Neural progenitor cell (in vitro differentiated cells): ENCODE data around the gene WASL. TPM values are rescaled to one million over a fixed set of nuclear protein-coding genes. Genes with fewer than 3 reads are reported as not detected.
A peak's percentile ranks its signal among the peaks of the same experiment; 100 is the strongest.

Experiments used
- DNase-seq: peaks from one replicate; pipeline ENCODE4 v3.0.0-alpha.2; 2016; ENCODE audit warnings: low spot score
- H2AFZ ChIP-seq: fragments of 200-600 bp; sonication (generic); replicated peaks from 2 replicates; pipeline ENCODE4 v1.6.1; 2016; ENCODE audit warnings: antibody characterized with exemption
- H3F3A ChIP-seq: fragments of 200-600 bp; sonication (generic); 2 replicates; pipeline ENCODE4 v1.6.1; 2016; ENCODE audit warnings: antibody characterized with exemption, low read depth
- H3K27ac ChIP-seq: fragments of 200-600 bp; sonication (generic); 2 replicates; pipeline ENCODE4 v1.5.1; 2016; ENCODE audit warnings: mild to moderate bottlenecking
- H3K27me3 ChIP-seq: fragments of 200-600 bp; sonication (generic); 2 replicates; pipeline ENCODE4 v1.6.1; 2016; ENCODE audit warnings: mild to moderate bottlenecking, moderate library complexity
- H3K36me3 ChIP-seq: fragments of 200-600 bp; sonication (generic); 2 replicates; pipeline ENCODE4 v1.5.1; 2016
- H3K4me1 ChIP-seq: fragments of 200-600 bp; sonication (generic); 2 replicates; pipeline ENCODE4 v1.6.1; 2016; ENCODE audit warnings: mixed run types
- H3K4me2 ChIP-seq: fragments of 200-600 bp; sonication (generic); 2 replicates; pipeline ENCODE4 v1.6.1; 2016
- H3K4me3 ChIP-seq: fragments of 200-600 bp; sonication (generic); 2 replicates; pipeline ENCODE4 v1.5.1; 2016
- H3K79me2 ChIP-seq: fragments of 200-600 bp; sonication (generic); 2 replicates; pipeline ENCODE4 v1.6.1; 2016; ENCODE audit warnings: low read depth
- H3K9ac ChIP-seq: fragments of 200-600 bp; sonication (generic); 2 replicates; pipeline ENCODE4 v1.6.1; 2016
- H3K9me3 ChIP-seq: fragments of 200-600 bp; sonication (generic); 2 replicates; pipeline ENCODE4 v1.5.1; 2016; ENCODE audit warnings: low read depth
- H4K20me1 ChIP-seq: fragments of 200-600 bp; sonication (generic); 2 replicates; pipeline ENCODE4 v1.6.1; 2016; ENCODE audit warnings: low read depth
- H3K27ac Mint-ChIP-seq: 3 replicates; pipeline ENCODE4 v1.8.0; 2021; ENCODE audit warnings: mixed read lengths
- H3K27me3 Mint-ChIP-seq: 2 replicates; pipeline ENCODE4 v1.8.0; 2022; ENCODE audit warnings: low read depth, mild to moderate bottlenecking, inconsistent platforms, moderate library complexity, mixed read lengths; ENCODE audit not compliant: insufficient read depth
- H3K36me3 Mint-ChIP-seq: 3 replicates; pipeline ENCODE4 v1.8.0; 2021; ENCODE audit warnings: mixed read lengths
- H3K4me1 Mint-ChIP-seq: 3 replicates; pipeline ENCODE4 v1.8.0; 2021; ENCODE audit warnings: mixed read lengths
- H3K4me3 Mint-ChIP-seq: 3 replicates; pipeline ENCODE4 v1.8.0; 2021; ENCODE audit warnings: mild to moderate bottlenecking, moderate library complexity, mixed read lengths
- H3K9me3 Mint-ChIP-seq: 3 replicates; pipeline ENCODE4 v1.8.0; 2020; ENCODE audit warnings: mixed read lengths
- CTCF ChIP-seq: fragments of 200-600 bp; sonication (generic); IDR thresholded peaks from 2 replicates; pipeline ENCODE4 v1.5.1; 2017; ENCODE audit warnings: antibody characterized with exemption, mild to moderate bottlenecking
- EZH2 ChIP-seq: fragments of 200-600 bp; sonication (generic); IDR thresholded peaks from 2 replicates; pipeline ENCODE4 v1.6.1; 2017; ENCODE audit warnings: antibody characterized with exemption, mild to moderate bottlenecking, moderate library complexity
- EZH2phosphoT487 ChIP-seq: fragments of 200-600 bp; sonication (generic); IDR thresholded peaks from 2 replicates; pipeline ENCODE4 v1.6.1; 2017; ENCODE audit warnings: antibody characterized with exemption
- total RNA-seq: library from RNA; depleted of rRNA; stranded (reverse); fragments of >200 nt; gene quantifications from 2 replicates; pipeline ENCODE4 v1.2.3, GENCODE V29; 2015; ENCODE audit warnings: low replicate concordance

WASL gene
- total RNA-seq, 1 donor from 2014 or later = 30.4 TPM

- Histone ChIP-seq H3F3A (peaks cover 24% of the 10 kb centered on the region), H4K20me1 (peaks cover 59% of the 10 kb centered on the region), H3K4me2 (peak overlapping the region; percentile 98), H3K9me3 (no peaks in the 10 kb centered on the region), H3K36me3 (no peaks in the 10 kb centered on the region), H2AFZ (no peak overlapping the region), H3K4me3 (no peak overlapping the region), H3K4me1 (peaks cover 34% of the 10 kb centered on the region), H3K9ac (no peak overlapping the region), H3K79me2 (peaks cover 93% of the 10 kb centered on the region), H3K27me3 (no peaks in the 10 kb centered on the region), H3K27ac (no peak overlapping the region)
- Mint-ChIP-seq H3K27me3 (peaks cover 3% of the 10 kb centered on the region), H3K27ac (no peak overlapping the region), H3K4me1 (peaks cover 23% of the 10 kb centered on the region), H3K36me3 (peaks cover 18% of the 10 kb centered on the region), H3K9me3 (peaks cover 4% of the 10 kb centered on the region), H3K4me3 (no peak overlapping the region)
- TF ChIP-seq EZH2phosphoT487 (no peak), CTCF (no peak), EZH2 (no peak)
- no peak for DNase-seq
These were observed 4.4 kb downstream of the WASL start for GRCh38 chr7:123744416-123744815.

- peaks cover 3% of the 10 kb centered on the region for H3K27me3 Mint-ChIP-seq
- no peak overlapping the region for H3K4me2 ChIP-seq
- peaks cover 30% of the 10 kb centered on the region for H3K4me1 ChIP-seq
These were observed 6.9 kb downstream of the WASL start for GRCh38 chr7:123741940-123742339.

GRCh38 chr7:123738808-123739207, 10.0 kb downstream of the WASL start:
- H3K9ac ChIP-seq = no peak overlapping the region
- H3K4me3 Mint-ChIP-seq = no peak overlapping the region
- no peak overlapping the region for H2AFZ ChIP-seq
- peaks cover 100% of the 10 kb centered on the region for H3K79me2 ChIP-seq
- no peaks in the 10 kb centered on the region for H3K27me3 ChIP-seq
- no peak overlapping the region for H3K4me2 ChIP-seq
- TF ChIP-seq EZH2phosphoT487 = no peak
- no peak for TF ChIP-seq CTCF
- TF ChIP-seq EZH2 = no peak
- no peak for DNase-seq
- H3K4me1 Mint-ChIP-seq = no peaks in the 10 kb centered on the region
- H3K9me3 Mint-ChIP-seq = peaks cover 41% of the 10 kb centered on the region
- H3K36me3 Mint-ChIP-seq = peaks cover 37% of the 10 kb centered on the region
- H3K27me3 Mint-ChIP-seq = peaks cover 3% of the 10 kb centered on the region
- no peaks in the 10 kb centered on the region for H3K9me3 ChIP-seq
- H3K4me3 ChIP-seq = no peak overlapping the region
- H3K27ac ChIP-seq = no peak overlapping the region
- no peaks in the 10 kb centered on the region for H3K36me3 ChIP-seq
- H3K27ac Mint-ChIP-seq = no peak overlapping the region
- peaks cover 44% of the 10 kb centered on the region for H4K20me1 ChIP-seq
- no peaks in the 10 kb centered on the region for H3F3A ChIP-seq
- peaks cover under 1% of the 10 kb centered on the region for H3K4me1 ChIP-seq

More at GRCh38 chr7:123741940-123742339, 6.9 kb downstream of the WASL start:
- TF ChIP-seq EZH2 = no peak
- TF ChIP-seq CTCF = no peak
- TF ChIP-seq EZH2phosphoT487 = no peak
- H3K27me3 ChIP-seq = no peaks in the 10 kb centered on the region
- H3F3A ChIP-seq = peaks cover 2% of the 10 kb centered on the region
- H3K36me3 ChIP-seq = no peaks in the 10 kb centered on the region
- no peak overlapping the region for H3K27ac ChIP-seq
- no peak for DNase-seq
- peaks cover 100% of the 10 kb centered on the region for H3K79me2 ChIP-seq
- no peak overlapping the region for H3K4me3 ChIP-seq
- H3K36me3 Mint-ChIP-seq = peaks cover 30% of the 10 kb centered on the region
- peaks cover 61% of the 10 kb centered on the region for H4K20me1 ChIP-seq
- peaks cover 16% of the 10 kb centered on the region for H3K9me3 Mint-ChIP-seq
- H3K9ac ChIP-seq = no peak overlapping the region
- no peak overlapping the region for H3K27ac Mint-ChIP-seq
- H3K9me3 ChIP-seq = no peaks in the 10 kb centered on the region
- H2AFZ ChIP-seq = no peak overlapping the region
- H3K4me1 Mint-ChIP-seq = peaks cover 20% of the 10 kb centered on the region
- H3K4me3 Mint-ChIP-seq = no peak overlapping the region
